Stimulated activated CD4-positive, alpha-beta T cell treated with anti-CD3 and anti-CD28 coated beads, TNF-alpha, amount 100 ng/mL, for 1 hour (primary cell): ENCODE results near the gene C11orf21.

Experiments
- DNase-seq, 3 donors: peaks; one replicate each; pipeline ENCODE4 v3.0.0-alpha.2; 2020; ENCODE audit warnings: low read depth in 3 of 3, low spot score in 1 of 3

C11orf21 gene

GRCh38 chr11:2261436-2262230 is 40.1 kb downstream of the C11orf21 start:
- DNase-seq = no peak

GRCh38 chr11:2260491-2261364 is 41.0 kb downstream of the C11orf21 start:
- DNase-seq = no peak

DNA sequence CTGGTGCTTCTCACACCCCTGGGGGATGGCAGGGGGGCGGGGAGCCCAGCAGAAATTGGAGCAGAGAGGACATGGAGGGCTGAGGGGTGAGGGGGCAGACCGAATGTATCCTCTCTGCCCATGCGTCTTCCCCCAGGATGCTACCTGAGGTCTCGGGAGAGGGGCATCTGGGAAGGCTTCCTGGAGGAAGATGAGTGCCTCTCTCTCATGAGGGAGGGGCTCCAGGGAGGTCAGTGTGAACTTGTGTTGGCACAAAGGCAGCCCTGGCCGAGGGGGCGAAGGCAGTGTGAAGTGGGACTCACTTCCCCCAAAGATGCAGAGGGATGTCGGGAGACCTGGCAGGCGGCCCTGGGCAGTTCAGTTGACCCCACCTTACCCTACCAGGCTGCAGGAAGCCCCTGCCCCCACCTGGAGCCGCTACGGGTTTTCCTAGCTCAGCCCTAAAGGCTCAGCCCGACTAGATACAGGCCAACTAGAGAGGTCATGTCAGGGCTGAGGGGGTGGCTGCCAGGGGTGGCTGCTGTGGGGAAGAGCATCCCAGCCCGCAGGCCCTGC is 41.7 kb downstream of the C11orf21 start:
- DNase-seq = no peak

DNA sequence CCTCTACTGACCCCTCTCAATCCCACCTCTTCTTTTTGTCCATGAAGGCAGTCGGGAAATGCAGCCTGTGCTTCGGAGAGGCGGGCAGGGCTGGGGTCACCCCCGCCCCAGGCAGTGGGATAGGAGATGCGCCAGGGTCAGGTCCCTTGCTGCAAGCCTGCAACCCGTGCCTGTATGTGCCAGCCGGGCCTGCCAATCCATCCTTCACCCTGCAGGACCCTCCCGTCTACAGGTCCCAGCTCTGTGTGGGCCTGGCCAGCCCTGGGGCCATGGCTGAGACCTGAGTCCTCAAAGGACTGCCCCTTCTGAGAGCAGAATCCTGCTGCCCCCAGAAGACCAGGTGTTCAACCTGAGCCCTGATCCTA is 42.3 kb downstream of the C11orf21 start:
- no peak for DNase-seq

DNA sequence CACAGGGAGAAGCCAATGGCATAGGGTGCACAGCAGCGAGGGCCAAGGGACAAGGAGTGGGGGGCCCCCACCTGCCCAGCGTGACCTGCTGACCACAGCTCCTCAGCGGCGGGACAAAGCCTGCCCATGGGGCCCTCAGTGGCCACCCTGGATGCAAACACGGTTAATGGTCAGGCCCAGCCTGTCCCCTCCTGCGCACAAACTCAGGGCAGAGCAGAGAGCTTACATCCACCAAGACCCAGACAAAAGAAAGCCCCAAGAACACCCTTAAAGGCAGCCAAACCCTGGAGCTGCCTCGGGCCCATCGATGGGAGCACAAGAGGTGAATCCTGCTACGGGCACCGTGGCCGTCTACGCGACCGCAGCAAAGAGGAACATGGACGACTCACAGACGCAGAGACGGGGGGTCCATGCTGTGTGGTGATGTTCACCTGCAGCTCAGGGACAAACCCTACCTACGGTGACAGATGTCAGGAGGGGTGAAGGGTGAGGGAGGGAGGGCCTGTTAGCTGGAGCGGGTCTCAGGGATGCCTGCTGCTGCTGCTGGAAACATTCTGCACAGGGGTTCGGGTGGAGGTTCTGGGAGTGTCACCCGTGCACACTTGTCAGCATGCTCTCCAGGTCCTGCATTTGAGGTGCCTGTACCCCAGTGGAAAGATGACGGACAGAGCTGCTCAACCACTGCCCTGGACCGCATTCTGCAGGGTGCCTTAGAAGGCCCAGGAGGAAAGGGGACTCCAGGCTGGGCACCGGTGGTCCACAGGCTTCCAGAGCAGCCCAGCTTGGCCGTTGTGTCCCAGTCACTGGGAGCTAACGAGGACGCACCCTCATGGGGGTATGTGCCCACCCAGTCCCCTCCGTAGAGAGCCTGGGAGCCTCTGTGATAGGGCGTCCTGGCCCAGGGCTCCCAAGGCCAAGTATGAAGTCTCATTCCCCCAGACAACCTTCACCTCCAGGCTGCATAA is 42.9 kb downstream of the C11orf21 start:
- DNase-seq = no peak

DNA sequence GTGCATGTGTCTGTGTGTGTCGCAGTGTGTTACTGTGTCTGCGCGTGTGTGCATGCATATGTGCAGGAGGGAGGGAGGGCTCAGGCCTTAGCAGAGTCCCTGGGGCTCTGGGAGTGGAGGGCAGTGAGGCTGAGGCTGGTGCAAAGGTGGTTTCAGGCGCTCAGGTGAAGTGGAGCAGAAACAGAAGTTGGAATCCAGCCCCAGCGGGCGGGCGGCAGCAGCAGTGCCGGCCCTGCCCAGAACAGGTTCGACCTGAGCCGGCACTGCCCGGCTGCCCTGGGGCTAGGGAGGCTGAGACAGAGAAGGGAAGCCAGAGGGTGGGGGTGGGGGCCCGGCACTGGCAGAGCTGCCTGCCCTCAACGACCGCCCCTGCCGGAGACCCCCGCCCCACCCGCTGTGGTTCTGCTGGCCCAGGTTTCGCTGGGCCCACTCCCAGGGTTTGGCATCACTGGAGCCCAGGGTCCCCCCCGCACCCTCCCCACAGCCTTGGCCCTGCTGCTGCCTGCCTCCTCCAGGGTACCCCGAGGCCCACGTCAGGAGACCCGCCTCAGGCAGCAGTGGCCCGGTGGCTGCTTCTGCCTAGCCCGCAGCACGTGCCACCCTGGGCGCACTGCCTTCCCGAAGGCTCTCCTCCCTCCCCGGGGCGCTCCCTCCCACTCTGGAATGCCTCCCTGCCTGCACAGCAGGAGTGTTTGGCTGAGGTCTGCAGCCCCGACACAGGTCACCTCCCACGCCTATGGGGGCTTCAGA is 44.6 kb downstream of the C11orf21 start:
- DNase-seq = no peak

DNA sequence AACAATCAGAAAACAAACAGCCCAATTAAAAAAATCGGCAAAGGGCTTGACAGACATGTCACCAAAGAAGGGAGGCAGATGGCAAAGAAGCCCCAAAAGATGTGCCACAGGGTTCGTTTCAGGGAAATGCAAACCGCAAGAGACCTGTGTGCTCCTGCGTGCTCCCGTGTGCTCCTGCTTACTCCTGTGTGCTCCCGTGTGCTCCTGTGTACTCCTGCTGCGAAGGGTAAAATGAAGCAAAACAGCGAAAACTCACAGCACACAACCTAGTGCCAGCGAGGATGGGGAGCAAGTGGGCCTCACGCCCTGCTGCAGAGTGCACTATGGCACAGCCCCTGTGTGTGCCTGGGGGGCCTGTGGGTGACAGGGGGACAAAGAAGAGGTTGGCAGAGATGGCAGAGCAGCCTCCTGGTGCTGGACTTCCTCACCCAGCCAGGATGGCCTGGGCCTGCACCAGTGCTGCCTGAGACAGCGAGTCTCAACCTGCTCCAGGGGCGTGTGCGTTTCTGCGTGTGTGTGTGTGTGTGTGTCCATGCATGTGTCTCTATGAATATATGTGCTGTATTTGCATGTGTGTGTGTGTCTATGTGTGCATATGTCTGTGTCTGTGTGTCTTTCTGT is 45.3 kb downstream of the C11orf21 start:
- DNase-seq = no peak

GRCh38 chr11:2252018-2252417 is 49.7 kb downstream of the C11orf21 start:
- no peak for DNase-seq

GRCh38 chr11:2251138-2251537 is 50.6 kb downstream of the C11orf21 start:
- DNase-seq = no peak

GRCh38 chr11:2250485-2250884 is 51.2 kb downstream of the C11orf21 start:
- DNase-seq = no peak

DNA sequence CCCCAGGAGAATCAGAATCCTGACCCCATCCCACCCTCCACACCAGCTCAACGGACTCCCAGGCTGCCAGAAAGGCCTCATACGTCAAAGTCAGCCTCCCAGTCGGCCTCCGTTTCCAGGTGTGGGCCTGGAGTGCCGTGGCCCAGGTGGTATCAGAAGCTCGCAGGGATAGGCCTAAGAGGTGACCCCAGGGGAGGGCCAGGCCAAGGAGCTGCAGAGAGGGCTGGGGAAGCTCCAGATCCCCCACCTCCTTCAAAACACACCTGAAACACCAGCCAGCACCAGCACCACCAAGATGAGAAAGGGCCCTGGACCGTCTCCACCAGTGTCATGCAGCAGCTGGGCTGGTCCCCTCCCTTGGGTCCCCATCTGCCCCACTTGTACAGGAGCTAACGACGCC is 51.7 kb downstream of the C11orf21 start:
- DNase-seq = no peak

- DNase-seq = no peak
Observed at GRCh38 chr11:2249189-2249916, 52.4 kb downstream of the C11orf21 start.

- no peak for DNase-seq
Observed at GRCh38 chr11:2248762-2249161, 53.0 kb downstream of the C11orf21 start.

- DNase-seq = no peak
Observed at GRCh38 chr11:2248242-2248641, 53.5 kb downstream of the C11orf21 start.

- no peak for DNase-seq
Observed at GRCh38 chr11:2247496-2247895, 54.2 kb downstream of the C11orf21 start.
